NT2/D1 (cell line): ENCODE measurements around the gene RAB3IL1.

Experiments
- DNase-seq: peaks from one replicate; pipeline ENCODE4 v3.0.0-alpha.2; 2011; ENCODE audit warnings: low read depth, low spot score
- H3K27me3 ChIP-seq: 2 replicates; pipeline ENCODE4 v1.6.0; 2011; ENCODE audit warnings: mild to moderate bottlenecking; ENCODE audit not compliant: insufficient read length, insufficient read depth
- H3K36me3 ChIP-seq: 2 replicates; pipeline ENCODE4 v1.6.1; 2011; ENCODE audit warnings: mild to moderate bottlenecking, low read length, mixed read lengths; ENCODE audit not compliant: insufficient read depth, insufficient read length
- H3K4me1 ChIP-seq: 2 replicates; pipeline ENCODE4 v1.5.1; 2011; ENCODE audit not compliant: insufficient read depth, insufficient read length
- H3K4me3 ChIP-seq: 2 replicates; pipeline ENCODE4 v1.5.1; 2011; ENCODE audit warnings: low read depth; ENCODE audit not compliant: insufficient read length
- H3K9ac ChIP-seq: 2 replicates; pipeline ENCODE4 v1.6.0; 2011; ENCODE audit warnings: low read depth; ENCODE audit not compliant: insufficient read length
- H3K9me3 ChIP-seq: 2 replicates; pipeline ENCODE4 v1.5.1; 2011; ENCODE audit warnings: mild to moderate bottlenecking, low read length; ENCODE audit not compliant: insufficient read depth
- SUZ12 ChIP-seq: IDR thresholded peaks from 2 replicates; pipeline ENCODE4 v1.6.1; 2011; ENCODE audit not compliant: insufficient read length, insufficient read depth; ENCODE audit errors: extremely low read depth
- YY1 ChIP-seq: IDR thresholded peaks from 2 replicates; pipeline ENCODE4 v1.6.1; 2011; ENCODE audit not compliant: insufficient read length, insufficient read depth
- ZNF274 ChIP-seq: IDR thresholded peaks from 2 replicates; pipeline ENCODE4 v1.6.1; 2011; ENCODE audit warnings: mild to moderate bottlenecking, low read depth, low read length

Gene RAB3IL1

GRCh38 chr11:61891331-61892084, 25.9 kb downstream of the RAB3IL1 start, which contains the start of gene FADS3:
Gene FADS3, minus strand, starts transcription at chr11:61891545. Its CDS starts 164 bp downstream, at chr11:61891381.
- peak within 1 kb of the TSS; percentile 91 for H3K9ac ChIP-seq

GRCh38 chr11:61890529-61891330, 26.6 kb downstream of the RAB3IL1 start:
- H3K36me3 ChIP-seq: peaks cover 4% of the 10 kb centered on the region
- peaks cover 6% of the 10 kb centered on the region; the same call in 1 of the 2 replicates for H3K9me3 ChIP-seq
- H3K4me3 ChIP-seq: peak overlapping the region; percentile 84
- H3K4me1 ChIP-seq: peaks cover 14% of the 10 kb centered on the region
- DNase-seq: no peak
- peak overlapping the region; percentile 91 for H3K9ac ChIP-seq
- peaks cover 8% of the 10 kb centered on the region for H3K27me3 ChIP-seq
- TF ChIP-seq ZNF274: no peak

More at GRCh38 chr11:61891331-61892084, 25.9 kb downstream of the RAB3IL1 start, which contains the start of gene FADS3:
- H3K27me3 ChIP-seq: peaks cover 8% of the 10 kb centered on the region
- H3K9me3 ChIP-seq: peaks cover 6% of the 10 kb centered on the region; the same call in 1 of the 2 replicates
- H3K4me3 ChIP-seq: peak within 1 kb of the TSS; percentile 84
- peak; percentile 62 for DNase-seq
- peaks cover 4% of the 10 kb centered on the region for H3K36me3 ChIP-seq
- no peak for TF ChIP-seq YY1
- H3K4me1 ChIP-seq: peaks cover 9% of the 10 kb centered on the region

- H3K9me3 ChIP-seq: peaks cover 6% of the 10 kb centered on the region; the same call in 1 of the 2 replicates
- H3K4me3 ChIP-seq: peak overlapping the region; percentile 84
- H3K36me3 ChIP-seq: peaks cover 4% of the 10 kb centered on the region
- TF ChIP-seq YY1 (no peak), ZNF274 (no peak), SUZ12 (no peak)
- H3K27me3 ChIP-seq: peaks cover 8% of the 10 kb centered on the region
- no peak for DNase-seq
- peaks cover 21% of the 10 kb centered on the region for H3K4me1 ChIP-seq
- peak overlapping the region; percentile 91 for H3K9ac ChIP-seq
Observed at GRCh38 chr11:61889831-61890230, 27.5 kb downstream of the RAB3IL1 start.

- no peak for TF ChIP-seq ZNF274
- TF ChIP-seq SUZ12: no peak
- TF ChIP-seq YY1: no peak
- Histone ChIP-seq H3K4me3 (no peak overlapping the region), H3K9ac (no peak overlapping the region), H3K27me3 (peaks cover 8% of the 10 kb centered on the region), H3K4me1 (peaks cover 21% of the 10 kb centered on the region), H3K9me3 (peaks cover 6% of the 10 kb centered on the region; the same call in 1 of the 2 replicates), H3K36me3 (peaks cover 4% of the 10 kb centered on the region)
- DNase-seq: no peak
Observed at GRCh38 chr11:61888590-61888989, 28.8 kb downstream of the RAB3IL1 start.

- Histone ChIP-seq H3K4me1 (peaks cover 21% of the 10 kb centered on the region), H3K36me3 (peaks cover 7% of the 10 kb centered on the region), H3K4me3 (no peak overlapping the region), H3K9me3 (peaks cover 6% of the 10 kb centered on the region; the same call in 1 of the 2 replicates), H3K9ac (no peak overlapping the region), H3K27me3 (peaks cover 4% of the 10 kb centered on the region)
- DNase-seq: no peak
- TF ChIP-seq SUZ12: no peak
- TF ChIP-seq ZNF274: no peak
- no peak for TF ChIP-seq YY1
Observed at GRCh38 chr11:61887839-61888494, 29.4 kb downstream of the RAB3IL1 start.

- peaks cover 23% of the 10 kb centered on the region for H3K4me1 ChIP-seq
- no peak overlapping the region for H3K4me3 ChIP-seq
- TF ChIP-seq ZNF274 (no peak), SUZ12 (no peak), YY1 (no peak)
- no peak overlapping the region for H3K9ac ChIP-seq
- H3K9me3 ChIP-seq: peaks cover 6% of the 10 kb centered on the region; the same call in 1 of the 2 replicates
- H3K36me3 ChIP-seq: peaks cover 7% of the 10 kb centered on the region
- DNase-seq: no peak
- no peaks in the 10 kb centered on the region for H3K27me3 ChIP-seq
Observed at GRCh38 chr11:61886643-61887042, 30.7 kb downstream of the RAB3IL1 start.
